HG02981 (cell line): ENCODE results near the gene CSTF2T.
"Not testable (repeated sequence)": the region's sequence is repeated elsewhere in the genome, so short reads cannot be mapped to it uniquely, and the experiment has no call there.

Source experiments
- ATAC-seq: cut with Tn5 transposase; IDR thresholded peaks from one replicate; pipeline ENCODE4 v1.9.1; 2021; ENCODE audit warnings: mild to moderate bottlenecking, moderate library complexity; ENCODE audit not compliant: unreplicated experiment

The CSTF2T gene

GRCh38 chr10:51699145-51699474 is 285 bp downstream of the CSTF2T start:
- peak; percentile 38 for ATAC-seq

GRCh38 chr10:51698473-51699063 is 827 bp downstream of the CSTF2T start:
- ATAC-seq = no peak

GRCh38 chr10:51696251-51696650 is 3.1 kb downstream of the CSTF2T start:
- ATAC-seq = no peak

GRCh38 chr10:51694086-51694768 is 5.2 kb downstream of the CSTF2T start:
- no peak for ATAC-seq

GRCh38 chr10:51691135-51691534 is 8.3 kb downstream of the CSTF2T start:
- ATAC-seq = no peak

- ATAC-seq = no peak
Observed at GRCh38 chr10:51689536-51689935, 9.9 kb downstream of the CSTF2T start.

- not testable (repeated sequence) for ATAC-seq
Observed at GRCh38 chr10:51688826-51689225, 10.6 kb downstream of the CSTF2T start.

- no peak for ATAC-seq
Observed at GRCh38 chr10:51687296-51687695, 12.1 kb downstream of the CSTF2T start.

GRCh38 chr10:51685768-51686167 is 13.6 kb downstream of the CSTF2T start:
- ATAC-seq = no peak

GRCh38 chr10:51683031-51683691 is 16.2 kb downstream of the CSTF2T start:
- ATAC-seq = no peak

- ATAC-seq = no peak
Observed at GRCh38 chr10:51679841-51680240, 19.6 kb downstream of the CSTF2T start.

GRCh38 chr10:51675088-51675487 is 24.3 kb downstream of the CSTF2T start:
- ATAC-seq = no peak

- no peak for ATAC-seq
Observed at GRCh38 chr10:51672039-51672535, 27.3 kb downstream of the CSTF2T start.

GRCh38 chr10:51669041-51669440 is 30.4 kb downstream of the CSTF2T start:
- ATAC-seq = no peak

GRCh38 chr10:51668336-51668689 is 31.1 kb downstream of the CSTF2T start:
- ATAC-seq = no peak

GRCh38 chr10:51667678-51668335 is 31.6 kb downstream of the CSTF2T start:
- no peak for ATAC-seq

GRCh38 chr10:51666456-51666855 is 32.9 kb downstream of the CSTF2T start:
- ATAC-seq = no peak

- no peak for ATAC-seq
Observed at GRCh38 chr10:51663086-51663485, 36.3 kb downstream of the CSTF2T start.

- ATAC-seq = no peak
Observed at GRCh38 chr10:51659344-51659743, 40.1 kb downstream of the CSTF2T start.

GRCh38 chr10:51658000-51658399 is 41.4 kb downstream of the CSTF2T start:
- ATAC-seq = no peak

GRCh38 chr10:51656503-51656902 is 42.9 kb downstream of the CSTF2T start:
- no peak for ATAC-seq

- no peak for ATAC-seq
Observed at GRCh38 chr10:51654918-51655317, 44.5 kb downstream of the CSTF2T start.
